ENCODE results near the gene INO80D. TPM values are rescaled to one million over a fixed set of nuclear protein-coding genes. Genes with fewer than 3 reads are reported as not detected.
"Not testable (repeated sequence)": the region's sequence is repeated elsewhere in the genome, so short reads cannot be mapped to it uniquely, and the experiment has no call there.

The INO80D gene
- total and polyA plus RNA-seq, 2 donors (not counting 1 experiment from before 2014, with no cell fraction given) = 4.8 to 7.4 TPM

DNA sequence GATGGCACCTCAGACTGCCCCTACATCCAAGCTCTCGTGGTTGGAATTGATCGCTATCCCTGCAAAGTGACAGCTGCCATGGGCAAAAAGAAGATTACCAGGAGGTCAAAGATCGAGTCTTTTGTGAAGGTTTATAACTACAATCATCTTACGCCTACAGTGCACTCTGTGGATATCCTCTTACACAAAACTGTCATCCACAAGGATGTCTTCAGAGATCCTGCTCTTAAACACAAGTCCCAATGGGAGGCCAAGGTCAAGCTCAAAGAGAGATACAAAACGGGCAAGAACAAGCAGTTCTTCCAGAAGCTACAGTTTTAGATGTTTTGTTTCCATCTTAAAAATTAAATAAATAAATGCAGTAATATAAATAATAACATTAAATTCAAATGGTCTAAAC, 45.4 kb downstream of the INO80D start:
- DNase-seq (ENCODE audit: low read depth in 2 of 2) = no peak
- H3K36me3 ChIP-seq (ENCODE audit: control insufficient read depth, insufficient read depth, low read length) = no peaks in the 10 kb centered on the region
- no peaks in the 10 kb centered on the region for H3K4me1 ChIP-seq (ENCODE audit: control insufficient read depth, extremely low read depth, insufficient read depth, low read length)
- H4K20me1 ChIP-seq (ENCODE audit: control insufficient read depth, extremely low read depth, insufficient read depth, low read length) = no peaks in the 10 kb centered on the region
- H3K27ac ChIP-seq (ENCODE audit: insufficient read depth, low read length) = no peak overlapping the region
- no peaks in the 10 kb centered on the region for H3K79me2 ChIP-seq (ENCODE audit: control insufficient read depth, insufficient read depth, low read length)
- H3K9ac ChIP-seq (ENCODE audit: insufficient read depth, low read length) = no peak overlapping the region
- H3K27me3 ChIP-seq (ENCODE audit: control insufficient read depth, insufficient read depth, low read length) = no peaks in the 10 kb centered on the region
- H3K9me3 ChIP-seq (ENCODE audit: control insufficient read depth, insufficient read depth, low read depth, low read length) = no peaks in the 10 kb centered on the region
- TF ChIP-seq EZH2 (IDR thresholded peaks at IDR 0.05; ENCODE audit: low read length, missing control alignments) = no peak
- TF ChIP-seq, protein P1, sequence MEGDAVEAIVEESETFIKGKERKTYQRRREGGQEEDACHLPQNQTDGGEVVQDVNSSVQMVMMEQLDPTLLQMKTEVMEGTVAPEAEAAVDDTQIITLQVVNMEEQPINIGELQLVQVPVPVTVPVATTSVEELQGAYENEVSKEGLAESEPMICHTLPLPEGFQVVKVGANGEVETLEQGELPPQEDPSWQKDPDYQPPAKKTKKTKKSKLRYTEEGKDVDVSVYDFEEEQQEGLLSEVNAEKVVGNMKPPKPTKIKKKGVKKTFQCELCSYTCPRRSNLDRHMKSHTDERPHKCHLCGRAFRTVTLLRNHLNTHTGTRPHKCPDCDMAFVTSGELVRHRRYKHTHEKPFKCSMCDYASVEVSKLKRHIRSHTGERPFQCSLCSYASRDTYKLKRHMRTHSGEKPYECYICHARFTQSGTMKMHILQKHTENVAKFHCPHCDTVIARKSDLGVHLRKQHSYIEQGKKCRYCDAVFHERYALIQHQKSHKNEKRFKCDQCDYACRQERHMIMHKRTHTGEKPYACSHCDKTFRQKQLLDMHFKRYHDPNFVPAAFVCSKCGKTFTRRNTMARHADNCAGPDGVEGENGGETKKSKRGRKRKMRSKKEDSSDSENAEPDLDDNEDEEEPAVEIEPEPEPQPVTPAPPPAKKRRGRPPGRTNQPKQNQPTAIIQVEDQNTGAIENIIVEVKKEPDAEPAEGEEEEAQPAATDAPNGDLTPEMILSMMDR (conservative IDR thresholded peaks at IDR 0.05 in 1 of 2, IDR thresholded peaks at IDR 0.05 in 1 of 2; ENCODE audit: low read depth in 1 of 2, low read length in 2 of 2) = no peak
- H2AFZ ChIP-seq (ENCODE audit: low read length) = no peak overlapping the region
- no peak overlapping the region for H3K4me3 ChIP-seq (replicated peaks in 1 of 4; ENCODE audit: control extremely low read depth in 1 of 4, insufficient read depth in 1 of 4, low read depth in 3 of 4, low read length in 4 of 4)
- no peak overlapping the region for H3K4me2 ChIP-seq (ENCODE audit: extremely low read depth, insufficient read depth, low read length)

DNA sequence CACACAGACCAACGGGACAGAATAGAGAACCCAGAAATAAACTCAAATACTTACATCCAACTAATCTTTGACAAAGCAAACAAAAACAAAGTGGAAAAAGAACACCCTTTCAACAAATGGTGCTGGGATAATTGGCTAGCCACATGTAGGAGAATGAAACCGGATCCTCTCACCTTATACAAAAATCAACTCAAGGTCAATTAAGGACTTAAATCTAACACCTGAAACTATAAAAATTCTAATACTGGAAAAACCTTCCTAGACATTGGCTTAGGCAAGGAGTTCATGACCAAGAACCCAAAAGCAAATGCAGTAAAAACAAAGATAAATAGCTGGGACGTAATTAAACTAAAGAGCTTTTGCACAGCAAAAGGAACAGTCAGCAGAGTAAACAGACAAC, 50.6 kb downstream of the INO80D start:
- not testable (repeated sequence) for H3K4me3 ChIP-seq (replicated peaks in 1 of 4; ENCODE audit: control extremely low read depth in 1 of 4, insufficient read depth in 1 of 4, low read depth in 3 of 4, low read length in 4 of 4); H3K4me2 ChIP-seq (ENCODE audit: extremely low read depth, insufficient read depth, low read length); H4K20me1 ChIP-seq (ENCODE audit: control insufficient read depth, extremely low read depth, insufficient read depth, low read length); H3K27me3 ChIP-seq (ENCODE audit: control insufficient read depth, insufficient read depth, low read length); H3K9ac ChIP-seq (ENCODE audit: insufficient read depth, low read length); H3K27ac ChIP-seq (ENCODE audit: insufficient read depth, low read length); H3K4me1 ChIP-seq (ENCODE audit: control insufficient read depth, extremely low read depth, insufficient read depth, low read length); H3K9me3 ChIP-seq (ENCODE audit: control insufficient read depth, insufficient read depth, low read depth, low read length); H2AFZ ChIP-seq (ENCODE audit: low read length); H3K79me2 ChIP-seq (ENCODE audit: control insufficient read depth, insufficient read depth, low read length); DNase-seq (ENCODE audit: low read depth in 2 of 2); H3K36me3 ChIP-seq (ENCODE audit: control insufficient read depth, insufficient read depth, low read length)

- H3K9me3 ChIP-seq (ENCODE audit: control insufficient read depth, insufficient read depth, low read depth, low read length); DNase-seq (ENCODE audit: low read depth in 2 of 2); H3K9ac ChIP-seq (ENCODE audit: insufficient read depth, low read length); H2AFZ ChIP-seq (ENCODE audit: low read length); H3K36me3 ChIP-seq (ENCODE audit: control insufficient read depth, insufficient read depth, low read length); H3K27me3 ChIP-seq (ENCODE audit: control insufficient read depth, insufficient read depth, low read length); H3K4me3 ChIP-seq (replicated peaks in 1 of 4; ENCODE audit: control extremely low read depth in 1 of 4, insufficient read depth in 1 of 4, low read depth in 3 of 4, low read length in 4 of 4); H3K4me1 ChIP-seq (ENCODE audit: control insufficient read depth, extremely low read depth, insufficient read depth, low read length); H4K20me1 ChIP-seq (ENCODE audit: control insufficient read depth, extremely low read depth, insufficient read depth, low read length); H3K79me2 ChIP-seq (ENCODE audit: control insufficient read depth, insufficient read depth, low read length); H3K27ac ChIP-seq (ENCODE audit: insufficient read depth, low read length); H3K4me2 ChIP-seq (ENCODE audit: extremely low read depth, insufficient read depth, low read length): not testable (repeated sequence)
Observed at GRCh38 chr2:206033452-206033851, 52.5 kb downstream of the INO80D start.

DNA sequence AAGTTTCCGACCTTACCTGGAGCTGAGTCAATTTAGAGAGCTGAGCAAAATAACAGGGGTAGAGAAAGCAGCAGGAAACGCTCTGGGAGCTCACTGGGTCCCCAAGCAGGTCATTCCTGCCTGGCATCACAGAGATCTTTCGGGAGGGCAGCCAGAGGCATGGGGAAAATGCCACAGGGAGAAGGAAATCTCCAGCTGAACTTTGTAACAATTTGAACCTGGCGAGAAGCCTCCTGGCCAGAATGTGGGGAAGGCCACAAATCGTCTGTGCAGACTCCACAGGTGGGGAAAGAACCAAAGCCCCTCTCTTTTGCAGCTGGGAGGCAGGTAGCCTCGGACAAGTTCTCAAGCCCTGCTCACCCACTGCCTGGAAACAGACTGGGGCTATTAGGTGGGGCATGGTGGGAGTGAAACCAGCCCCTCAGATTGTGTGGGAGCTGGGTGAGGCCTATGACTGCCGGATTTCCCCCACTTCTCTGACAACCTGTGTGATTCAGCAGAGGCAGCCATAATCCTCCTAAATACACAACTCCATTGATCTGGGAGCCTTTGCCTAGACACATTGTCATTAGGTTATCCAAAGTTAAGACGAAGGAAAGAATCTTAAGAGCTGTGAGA, 53.9 kb downstream of the INO80D start:
- Histone ChIP-seq H3K4me2 (ENCODE audit: extremely low read depth, insufficient read depth, low read length) (no peak overlapping the region), H3K27me3 (ENCODE audit: control insufficient read depth, insufficient read depth, low read length) (no peaks in the 10 kb centered on the region), H2AFZ (ENCODE audit: low read length) (no peak overlapping the region), H3K36me3 (ENCODE audit: control insufficient read depth, insufficient read depth, low read length) (no peaks in the 10 kb centered on the region), H3K27ac (ENCODE audit: insufficient read depth, low read length) (no peak overlapping the region), H3K4me1 (ENCODE audit: control insufficient read depth, extremely low read depth, insufficient read depth, low read length) (peaks cover 4% of the 10 kb centered on the region), H3K4me3 (replicated peaks in 1 of 4; ENCODE audit: control extremely low read depth in 1 of 4, insufficient read depth in 1 of 4, low read depth in 3 of 4, low read length in 4 of 4) (no peak overlapping the region), H4K20me1 (ENCODE audit: control insufficient read depth, extremely low read depth, insufficient read depth, low read length) (no peaks in the 10 kb centered on the region), H3K9ac (ENCODE audit: insufficient read depth, low read length) (no peak overlapping the region), H3K79me2 (ENCODE audit: control insufficient read depth, insufficient read depth, low read length) (no peaks in the 10 kb centered on the region), H3K9me3 (ENCODE audit: control insufficient read depth, insufficient read depth, low read depth, low read length) (no peaks in the 10 kb centered on the region)
- TF ChIP-seq EZH2 (IDR thresholded peaks at IDR 0.05; ENCODE audit: low read length, missing control alignments) = no peak
- TF ChIP-seq, protein P1 (conservative IDR thresholded peaks at IDR 0.05 in 1 of 2, IDR thresholded peaks at IDR 0.05 in 1 of 2; ENCODE audit: low read depth in 1 of 2, low read length in 2 of 2) = no peak
- DNase-seq (ENCODE audit: low read depth in 2 of 2) = no peak

All from fibroblast of lung (primary cell).